ENCODE measurements around the gene TGOLN2.

DNA sequence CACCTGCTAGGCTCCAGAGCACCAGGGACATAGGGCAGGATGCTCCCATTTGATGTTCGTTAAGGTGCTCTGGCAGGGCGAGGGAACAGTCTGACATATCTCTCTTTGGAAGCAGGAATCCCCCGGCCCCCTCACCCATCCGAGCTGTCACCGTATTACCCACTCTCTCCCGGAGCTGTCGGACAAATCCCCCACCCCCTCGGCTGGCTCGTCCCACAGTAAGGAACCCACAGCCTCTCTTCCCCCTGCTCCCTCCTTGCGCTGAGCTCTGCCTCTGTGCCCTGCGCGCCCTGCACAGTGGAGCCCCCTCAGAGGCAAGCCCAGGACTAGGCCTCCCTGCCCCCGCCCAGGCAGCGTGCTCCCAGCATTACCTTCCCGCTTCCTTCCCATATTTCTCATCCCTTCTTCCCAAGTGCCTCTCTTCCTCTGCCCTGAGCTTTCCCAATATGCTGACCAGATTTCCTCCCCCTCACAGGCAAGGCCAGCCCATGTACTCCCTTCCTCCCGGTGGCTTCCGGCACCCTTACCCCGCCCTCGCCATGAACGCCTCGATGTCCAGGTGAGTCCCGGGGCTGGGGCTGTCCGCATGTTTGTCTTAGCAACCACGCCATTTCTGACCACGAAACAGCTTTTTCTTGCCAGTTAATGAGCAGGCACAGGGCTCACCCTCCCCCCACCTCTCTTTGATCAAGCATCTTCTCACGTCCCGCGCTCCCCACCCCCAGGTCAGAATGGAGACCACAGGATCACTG, 23.8 kb downstream of the TGOLN2 start:
- TF ChIP-seq, protein P1, sequence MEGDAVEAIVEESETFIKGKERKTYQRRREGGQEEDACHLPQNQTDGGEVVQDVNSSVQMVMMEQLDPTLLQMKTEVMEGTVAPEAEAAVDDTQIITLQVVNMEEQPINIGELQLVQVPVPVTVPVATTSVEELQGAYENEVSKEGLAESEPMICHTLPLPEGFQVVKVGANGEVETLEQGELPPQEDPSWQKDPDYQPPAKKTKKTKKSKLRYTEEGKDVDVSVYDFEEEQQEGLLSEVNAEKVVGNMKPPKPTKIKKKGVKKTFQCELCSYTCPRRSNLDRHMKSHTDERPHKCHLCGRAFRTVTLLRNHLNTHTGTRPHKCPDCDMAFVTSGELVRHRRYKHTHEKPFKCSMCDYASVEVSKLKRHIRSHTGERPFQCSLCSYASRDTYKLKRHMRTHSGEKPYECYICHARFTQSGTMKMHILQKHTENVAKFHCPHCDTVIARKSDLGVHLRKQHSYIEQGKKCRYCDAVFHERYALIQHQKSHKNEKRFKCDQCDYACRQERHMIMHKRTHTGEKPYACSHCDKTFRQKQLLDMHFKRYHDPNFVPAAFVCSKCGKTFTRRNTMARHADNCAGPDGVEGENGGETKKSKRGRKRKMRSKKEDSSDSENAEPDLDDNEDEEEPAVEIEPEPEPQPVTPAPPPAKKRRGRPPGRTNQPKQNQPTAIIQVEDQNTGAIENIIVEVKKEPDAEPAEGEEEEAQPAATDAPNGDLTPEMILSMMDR (IDR thresholded peaks at IDR 0.05; ENCODE audit: extremely low read depth in 1 of 2, insufficient read depth in 1 of 2, low read depth in 1 of 2, low read length in 2 of 2) = no peak
- TF ChIP-seq MAX (IDR thresholded peaks at IDR 0.05; ENCODE audit: insufficient read depth, insufficient read length) (no peak), FOS (IDR thresholded peaks at IDR 0.05; ENCODE audit: borderline replicate concordance, insufficient read depth, low read length) (no peak), POLR2A (IDR thresholded peaks at IDR 0.05; ENCODE audit: low read depth, low read length) (no peak), GATA2 (IDR thresholded peaks at IDR 0.05; ENCODE audit: insufficient read depth, insufficient read length, low read depth, low read length) (no peak)

All from endothelial cell of umbilical vein (primary cell).